ENCODE measurements around the gene SH2D3C. TPM values are rescaled to one million over a fixed set of nuclear protein-coding genes. Genes with fewer than 3 reads are reported as not detected.

Gene SH2D3C
- polyA plus RNA-seq, 2 of the 4 experiments (the other 2 are of a cell fraction): 0.06 TPM

- POLR2A ChIA-PET: interaction anchor here (0.6 kb wide), 1 partner anchor 9 kb away, joined by 3 read pairs; no protein-coding TSS in a partner anchor
- FAIRE-seq: no peak
- H3K4me1 ChIP-seq: peaks cover 11% of the 10 kb centered on the region; the same call in 2 of the 3 replicates
- H3K4me2 ChIP-seq: no peak overlapping the region
- no peak for DNase-seq (ENCODE audit: low read depth in 1 of 2, low spot score in 1 of 2)
- H3K27ac ChIP-seq: no peak overlapping the region
- H3K9me3 ChIP-seq: no peaks in the 10 kb centered on the region
- H3K4me3 ChIP-seq: no peak overlapping the region
- TF ChIP-seq FOSL2 (IDR thresholded peaks at IDR 0.05): no peak
- peak; percentile 20; the same call in 1 of the 2 replicates for TF ChIP-seq FOSL2 (CRISPR knock-in tag; IDR thresholded peaks at IDR 0.05)
- TF ChIP-seq, protein P1, sequence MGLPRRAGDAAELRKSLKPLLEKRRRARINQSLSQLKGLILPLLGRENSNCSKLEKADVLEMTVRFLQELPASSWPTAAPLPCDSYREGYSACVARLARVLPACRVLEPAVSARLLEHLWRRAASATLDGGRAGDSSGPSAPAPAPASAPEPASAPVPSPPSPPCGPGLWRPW (IDR thresholded peaks at IDR 0.05): no peak
- TF ChIP-seq CEBPB (IDR thresholded peaks at IDR 0.05): peak in 1 of 2 experiments; percentile 48; a peak in 1 of 4 replicates
- TF ChIP-seq NFE2L2 (conservative IDR thresholded peaks at IDR 0.05; ENCODE audit: low read length): no peak
- 92% methylated on average over 6 of the region's 6 CpGs for WGBS (ENCODE audit: missing lambda C conversion rate)
- ATAC-seq: no peak
- CTCF ChIA-PET: interaction anchor here (0.6 to 1.2 kb wide), 5 partner anchors 7 to 77 kb away, joined by 3 to 6 read pairs (median 4); partner anchors contain the start of genes FPGS and TOR2A
Observed at GRCh38 chr9:127812011-127812410, 33.5 kb upstream of the SH2D3C start.

DNA sequence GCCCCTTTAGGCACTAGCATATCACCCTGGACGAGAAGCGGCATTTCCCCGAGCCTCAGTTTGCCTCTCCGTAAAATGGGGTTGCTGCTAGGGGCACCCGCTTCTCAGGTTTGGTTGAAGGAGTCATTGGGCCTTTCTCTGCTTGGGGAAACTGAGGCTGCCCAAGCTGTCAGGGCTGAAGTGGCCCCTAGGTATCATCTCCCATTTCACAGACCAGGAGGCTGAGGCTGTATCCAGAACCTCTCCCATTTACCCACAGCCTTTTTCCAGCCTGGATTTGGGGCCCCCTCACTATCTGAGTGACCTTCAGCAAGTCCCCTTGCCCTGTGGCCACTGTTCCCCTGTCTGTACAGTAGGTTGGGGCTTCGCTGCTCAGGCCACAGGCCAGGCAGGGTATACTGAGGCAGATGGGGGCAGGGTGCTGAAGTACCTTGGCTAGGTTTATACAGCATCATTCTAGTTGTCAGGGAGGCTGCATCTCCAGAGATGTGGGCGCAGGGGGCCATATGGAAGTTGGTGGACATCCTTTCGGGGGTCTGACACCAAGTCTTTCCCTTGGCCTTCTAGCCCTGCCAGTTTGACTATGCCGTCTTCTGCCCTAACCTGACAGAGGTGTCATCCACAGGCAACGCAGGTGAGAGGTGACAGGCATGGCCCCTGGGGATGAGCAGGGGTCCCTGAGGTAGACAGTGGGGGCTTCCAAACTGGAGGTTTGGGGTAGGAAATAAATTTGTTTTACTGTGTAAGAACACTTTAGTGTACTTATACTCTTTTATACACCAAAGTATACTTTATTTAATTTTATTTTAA is 32.1 kb upstream of the SH2D3C start:
- no peak for DNase-seq (ENCODE audit: low read depth in 1 of 2, low spot score in 1 of 2)
- ChIA-PET POLR2A (no interaction called here), CTCF (interaction anchor here (1.0 to 2.4 kb wide), 3 partner anchors 18 to 59 kb away, joined by 4 to 8 read pairs (median 4); partner anchors contain the start of gene CDK9)
- H3K4me2 ChIP-seq: no peak overlapping the region
- FAIRE-seq: no peak
- 93% methylated on average over 9 of the region's 10 CpGs for WGBS (ENCODE audit: missing lambda C conversion rate)
- no peak for ATAC-seq
- no peak overlapping the region for H3K27ac ChIP-seq
- TF ChIP-seq E2F6 (IDR thresholded peaks at IDR 0.05; ENCODE audit: borderline replicate concordance, low read depth): no peak
- TF ChIP-seq, protein P2, sequence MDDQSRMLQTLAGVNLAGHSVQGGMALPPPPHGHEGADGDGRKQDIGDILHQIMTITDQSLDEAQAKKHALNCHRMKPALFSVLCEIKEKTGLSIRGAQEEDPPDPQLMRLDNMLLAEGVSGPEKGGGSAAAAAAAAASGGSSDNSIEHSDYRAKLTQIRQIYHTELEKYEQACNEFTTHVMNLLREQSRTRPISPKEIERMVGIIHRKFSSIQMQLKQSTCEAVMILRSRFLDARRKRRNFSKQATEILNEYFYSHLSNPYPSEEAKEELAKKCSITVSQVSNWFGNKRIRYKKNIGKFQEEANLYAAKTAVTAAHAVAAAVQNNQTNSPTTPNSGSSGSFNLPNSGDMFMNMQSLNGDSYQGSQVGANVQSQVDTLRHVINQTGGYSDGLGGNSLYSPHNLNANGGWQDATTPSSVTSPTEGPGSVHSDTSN (IDR thresholded peaks at IDR 0.05): no peak
- no peak for TF ChIP-seq EP300 (IDR thresholded peaks at IDR 0.05)
- no peak for TF ChIP-seq NPAS2 (CRISPR knock-in tag; IDR thresholded peaks at IDR 0.05; ENCODE audit: borderline replicate concordance)
- TF ChIP-seq HOXA7 (CRISPR knock-in tag; IDR thresholded peaks at IDR 0.05): no peak
- TF ChIP-seq CBX2 (IDR thresholded peaks at IDR 0.05; ENCODE audit: borderline replicate concordance, low read depth): no peak
- TF ChIP-seq USF2 (IDR thresholded peaks at IDR 0.05): no peak
- TF ChIP-seq EHMT2 (IDR thresholded peaks at IDR 0.05; ENCODE audit: low read depth): no peak
- TF ChIP-seq ESRRA (IDR thresholded peaks at IDR 0.05; ENCODE audit: borderline replicate concordance, low read length): no peak
- TF ChIP-seq ZFP36 (IDR thresholded peaks at IDR 0.05; ENCODE audit: borderline replicate concordance, partially characterized antibody): no peak
- no peak overlapping the region for H3K4me3 ChIP-seq
- no peaks in the 10 kb centered on the region for H3K9me3 ChIP-seq
- H3K4me1 ChIP-seq: peaks cover 11% of the 10 kb centered on the region; the same call in 2 of the 3 replicates

DNA sequence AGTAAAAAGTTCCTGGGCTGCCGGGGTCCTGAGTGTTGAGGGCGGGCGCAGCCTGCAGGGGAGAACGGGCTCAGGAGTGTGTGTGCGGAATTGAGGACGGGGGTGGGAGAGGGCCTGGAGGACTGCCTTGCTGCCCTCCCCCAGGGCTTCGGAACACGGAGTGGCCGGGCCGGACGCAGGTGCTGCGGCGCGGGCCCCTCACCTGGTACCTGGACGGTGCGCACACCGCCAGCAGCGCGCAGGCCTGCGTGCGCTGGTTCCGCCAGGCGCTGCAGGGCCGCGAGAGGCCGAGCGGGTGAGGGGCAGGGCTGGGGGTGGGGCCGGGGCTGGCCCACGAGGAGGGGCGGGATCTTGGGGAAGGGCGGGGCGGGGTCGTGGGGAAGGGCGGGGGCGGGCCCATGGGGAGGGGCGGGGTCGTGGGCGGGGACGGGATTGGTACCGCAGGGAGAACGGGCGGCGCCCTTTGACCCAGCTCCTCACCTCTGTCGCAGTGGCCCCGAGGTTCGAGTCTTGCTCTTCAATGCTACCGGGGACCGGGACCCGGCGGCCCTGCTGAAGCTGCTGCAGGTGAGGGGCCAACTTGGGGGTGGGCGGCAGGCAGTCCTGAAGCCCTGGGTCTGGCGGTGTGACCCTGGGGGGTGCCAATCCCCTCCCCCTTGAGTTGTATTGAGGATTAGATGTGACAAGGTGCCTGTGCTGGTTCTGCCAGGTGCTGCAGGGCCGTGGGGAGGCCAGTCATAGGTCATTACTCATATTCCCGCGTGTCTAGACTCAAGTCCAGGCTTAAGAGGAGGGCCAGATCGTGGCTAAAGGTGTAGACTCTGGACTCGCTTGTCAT is 31.3 kb upstream of the SH2D3C start:
- peaks cover 11% of the 10 kb centered on the region; the same call in 2 of the 3 replicates for H3K4me1 ChIP-seq
- DNase-seq (ENCODE audit: low read depth in 1 of 2, low spot score in 1 of 2): peak in 1 of 2 experiments; percentile 37
- no peak for TF ChIP-seq HOXA7 (CRISPR knock-in tag; IDR thresholded peaks at IDR 0.05)
- TF ChIP-seq PHF8 (IDR thresholded peaks at IDR 0.05; ENCODE audit: borderline replicate concordance, low read depth): no peak
- TF ChIP-seq MAFK (IDR thresholded peaks at IDR 0.05; ENCODE audit: partially characterized antibody): no peak
- TF ChIP-seq E2F6 (IDR thresholded peaks at IDR 0.05; ENCODE audit: borderline replicate concordance, low read depth): no peak
- no peak for TF ChIP-seq ZNF302 (CRISPR knock-in tag; IDR thresholded peaks at IDR 0.05)
- no peaks in the 10 kb centered on the region for H3K9me3 ChIP-seq
- no peak overlapping the region for H3K4me3 ChIP-seq
- H3K4me2 ChIP-seq: no peak overlapping the region
- CTCF ChIA-PET: interaction anchor here (0.9 to 2.4 kb wide), 7 partner anchors 10 to 75 kb away, joined by 3 to 8 read pairs (median 4); partner anchors contain the start of gene CDK9
- ATAC-seq: peak; percentile 14 to 61; a peak in 3 of 6 replicates
- FAIRE-seq: no peak
- WGBS (ENCODE audit: missing lambda C conversion rate): 83% methylated on average over 30 of the region's 57 CpGs
- H3K27ac ChIP-seq: no peak overlapping the region; a peak in 1 of 6 replicates
- POLR2A ChIA-PET: interaction anchor here (0.6 kb wide), 1 partner anchor 9 kb away, joined by 3 read pairs; no protein-coding TSS in a partner anchor

Measured in A549 (cell line).